DND-41 (cell line): ENCODE data around the gene DDB1.

Source experiments
- ATAC-seq: fragments of 200-7000 bp; cut with Tn5 transposase; 3 replicates; pipeline ENCODE4 v1.9.1; 2021; ENCODE audit warnings: low read depth; ENCODE audit not compliant: insufficient read depth
- DNase-seq: peaks from one replicate; pipeline ENCODE4 v3.0.0-alpha.2; 2020
- H2AFZ ChIP-seq: 2 replicates; pipeline ENCODE4 v1.6.0; 2012; ENCODE audit warnings: low read depth, low read length
- H3K27ac ChIP-seq: 2 replicates; pipeline ENCODE4 v1.5.1; 2012; ENCODE audit warnings: low read length, inconsistent platforms
- H3K27me3 ChIP-seq: fragments of 200-600 bp; sonication (generic); 2 replicates; pipeline ENCODE4 v1.6.0; 2012; ENCODE audit warnings: low read length, mild to moderate bottlenecking, inconsistent platforms; ENCODE audit not compliant: insufficient read depth, poor library complexity
- H3K36me3 ChIP-seq: 2 replicates; pipeline ENCODE4 v1.5.1; 2012; ENCODE audit warnings: low read length, inconsistent platforms; ENCODE audit not compliant: insufficient read depth
- H3K4me1 ChIP-seq: 2 replicates; pipeline ENCODE4 v1.5.1; 2012; ENCODE audit warnings: mild to moderate bottlenecking, low read length; ENCODE audit not compliant: insufficient read depth
- H3K4me2 ChIP-seq: 2 replicates; pipeline ENCODE4 v1.6.0; 2012; ENCODE audit warnings: mild to moderate bottlenecking, moderate library complexity, low read length, inconsistent platforms; ENCODE audit not compliant: insufficient read depth
- H3K4me3 ChIP-seq, 2 experiments: fragments of 200-600 bp in 1 of 2; shearing (Covaris generic) in 1 of 2; 2 replicates each; pipeline ENCODE4 v1.5.1; 2012 to 2016; ENCODE audit warnings: inconsistent platforms in 2 of 2, low read length in 2 of 2, mild to moderate bottlenecking in 2 of 2, low read depth in 1 of 2, moderate library complexity in 1 of 2
- H3K79me2 ChIP-seq: 2 replicates; pipeline ENCODE4 v1.6.0; 2012; ENCODE audit warnings: low read length, inconsistent platforms; ENCODE audit not compliant: insufficient read depth
- H3K9ac ChIP-seq: 2 replicates; pipeline ENCODE4 v1.6.0; 2012; ENCODE audit warnings: low read depth, mild to moderate bottlenecking, inconsistent platforms, low read length, moderate library complexity
- H3K9me3 ChIP-seq: 2 replicates; pipeline ENCODE4 v1.5.1; 2012; ENCODE audit warnings: low read length, moderate library complexity, mild to moderate bottlenecking, inconsistent platforms; ENCODE audit not compliant: insufficient read depth, severe bottlenecking
- H4K20me1 ChIP-seq: 2 replicates; pipeline ENCODE4 v1.6.0; 2012; ENCODE audit warnings: low read length; ENCODE audit not compliant: insufficient read depth
- CTCF ChIP-seq: IDR thresholded peaks from 2 replicates; pipeline ENCODE4 v1.5.1; 2012; ENCODE audit warnings: borderline replicate concordance, low read length, moderate library complexity, mild to moderate bottlenecking; ENCODE audit not compliant: poor library complexity, severe bottlenecking; ENCODE audit errors: extremely low read depth
- EZH2 ChIP-seq: IDR thresholded peaks from 3 replicates; pipeline ENCODE4 v1.6.1; 2012; ENCODE audit warnings: borderline replicate concordance, low read depth, mild to moderate bottlenecking, moderate library complexity, low read length, inconsistent platforms; ENCODE audit not compliant: severe bottlenecking

The DDB1 gene

GRCh38 chr11:61345170-61345610 is 12.3 kb upstream of the DDB1 start:
- ATAC-seq = no peak

DNA sequence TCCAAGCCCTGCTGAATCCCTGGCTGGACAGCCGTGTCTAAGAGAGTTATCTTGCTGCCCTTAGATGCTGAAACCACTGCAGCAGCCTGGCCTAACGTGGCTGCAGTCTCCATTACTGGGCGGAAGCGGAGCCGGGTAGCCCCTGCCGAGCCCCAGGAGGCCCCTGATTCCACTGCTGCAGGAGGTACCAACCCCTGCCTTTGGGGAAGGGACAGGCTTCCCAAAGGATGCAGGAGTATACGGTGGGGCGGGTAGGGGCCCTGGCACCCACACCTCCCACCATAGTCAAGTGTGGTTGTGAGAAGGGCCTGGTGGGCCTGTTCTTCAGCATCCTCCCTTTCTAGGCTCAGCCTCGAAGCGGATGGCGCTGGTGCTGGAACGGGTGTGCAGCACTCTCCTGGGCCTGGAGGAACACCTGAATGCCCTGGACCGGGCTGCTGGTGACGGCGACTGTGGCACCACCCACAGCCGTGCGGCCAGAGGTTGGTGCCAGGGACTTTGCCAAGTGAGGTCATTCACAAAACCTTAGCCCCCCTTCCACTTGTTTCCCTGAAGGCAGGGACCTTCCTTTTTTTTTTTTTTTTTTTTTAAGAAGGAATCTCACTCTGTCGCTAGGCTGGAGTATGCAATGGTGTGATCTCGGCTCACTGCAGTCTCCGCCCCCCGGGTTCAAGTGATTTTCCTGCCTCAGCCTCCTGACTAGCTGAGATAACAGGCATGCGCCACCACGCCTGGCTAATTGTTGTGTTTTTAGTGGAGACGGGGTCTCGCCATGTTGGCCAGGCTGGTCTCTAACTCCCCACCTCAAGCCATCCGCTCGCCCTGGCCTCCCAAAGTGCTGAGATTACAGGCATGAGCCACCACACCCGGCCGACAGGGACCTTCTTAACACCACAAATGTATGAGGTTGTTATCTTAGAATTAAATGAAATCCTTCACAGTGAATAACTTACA is 11.2 kb upstream of the DDB1 start:
- no peak overlapping the region for H3K4me2 ChIP-seq
- no peak overlapping the region for H3K27ac ChIP-seq
- no peaks in the 10 kb centered on the region for H4K20me1 ChIP-seq
- DNase-seq = no peak
- no peaks in the 10 kb centered on the region for H3K9me3 ChIP-seq
- H3K36me3 ChIP-seq = peaks cover 29% of the 10 kb centered on the region
- no peaks in the 10 kb centered on the region for H3K27me3 ChIP-seq
- H3K4me3 ChIP-seq = no peak overlapping the region
- no peak overlapping the region for H3K9ac ChIP-seq
- no peak for TF ChIP-seq EZH2
- TF ChIP-seq CTCF = no peak
- H3K4me1 ChIP-seq = no peaks in the 10 kb centered on the region
- no peak for ATAC-seq
- H3K79me2 ChIP-seq = no peaks in the 10 kb centered on the region
- H2AFZ ChIP-seq = no peak overlapping the region

More at GRCh38 chr11:61345170-61345610, 12.3 kb upstream of the DDB1 start:
- TF ChIP-seq EZH2 (no peak), CTCF (no peak)
- H3K79me2 ChIP-seq = no peaks in the 10 kb centered on the region
- H3K27me3 ChIP-seq = no peaks in the 10 kb centered on the region
- no peak overlapping the region for H3K4me2 ChIP-seq
- no peak overlapping the region for H3K9ac ChIP-seq
- H3K4me3 ChIP-seq = no peak overlapping the region
- peaks cover 40% of the 10 kb centered on the region for H3K36me3 ChIP-seq
- H3K27ac ChIP-seq = no peak overlapping the region
- H4K20me1 ChIP-seq = no peaks in the 10 kb centered on the region
- H3K9me3 ChIP-seq = no peaks in the 10 kb centered on the region
- no peak for DNase-seq
- H3K4me1 ChIP-seq = no peaks in the 10 kb centered on the region
- H2AFZ ChIP-seq = no peak overlapping the region

DNA sequence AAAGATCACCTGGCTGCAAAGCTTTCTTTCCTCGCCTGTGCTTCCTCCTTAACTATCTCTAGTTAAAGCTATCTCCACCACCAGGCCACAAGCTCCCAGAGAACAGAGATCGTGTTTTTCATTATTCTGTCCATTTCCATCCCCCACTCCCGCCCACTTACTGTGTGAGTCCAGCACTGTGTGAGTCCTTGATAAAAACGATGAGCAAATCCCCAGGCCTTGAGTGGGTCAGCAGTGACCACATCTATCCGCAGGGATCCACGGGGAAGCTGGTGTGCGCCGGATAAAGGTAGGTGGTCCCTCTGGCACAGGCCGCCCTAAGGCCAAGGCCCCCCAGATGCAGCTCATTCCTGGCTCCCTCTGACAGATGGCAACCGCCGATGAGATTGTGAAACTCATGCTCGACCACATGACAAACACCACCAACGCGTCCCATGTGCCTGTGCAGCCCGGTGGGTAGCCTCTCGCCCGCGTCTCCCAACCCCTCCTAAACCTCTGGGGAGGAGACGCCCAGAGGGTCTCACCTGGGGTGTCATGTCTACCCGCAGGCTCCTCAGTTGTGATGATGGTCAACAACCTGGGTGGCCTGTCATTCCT is 9.4 kb upstream of the DDB1 start:
- H3K79me2 ChIP-seq = no peaks in the 10 kb centered on the region
- H3K4me3 ChIP-seq = no peak overlapping the region
- ATAC-seq (no peak), DNase-seq (no peak)
- H3K27me3 ChIP-seq = no peaks in the 10 kb centered on the region
- no peak overlapping the region for H2AFZ ChIP-seq
- H3K36me3 ChIP-seq = peaks cover 13% of the 10 kb centered on the region; the same call in 1 of the 2 replicates
- H4K20me1 ChIP-seq = no peaks in the 10 kb centered on the region
- TF ChIP-seq EZH2 (no peak), CTCF (no peak)
- H3K27ac ChIP-seq = no peak overlapping the region
- no peak overlapping the region for H3K9ac ChIP-seq
- no peaks in the 10 kb centered on the region for H3K4me1 ChIP-seq
- H3K4me2 ChIP-seq = no peak overlapping the region
- H3K9me3 ChIP-seq = no peaks in the 10 kb centered on the region
